ENCODE data around the gene MAVS.

DNA sequence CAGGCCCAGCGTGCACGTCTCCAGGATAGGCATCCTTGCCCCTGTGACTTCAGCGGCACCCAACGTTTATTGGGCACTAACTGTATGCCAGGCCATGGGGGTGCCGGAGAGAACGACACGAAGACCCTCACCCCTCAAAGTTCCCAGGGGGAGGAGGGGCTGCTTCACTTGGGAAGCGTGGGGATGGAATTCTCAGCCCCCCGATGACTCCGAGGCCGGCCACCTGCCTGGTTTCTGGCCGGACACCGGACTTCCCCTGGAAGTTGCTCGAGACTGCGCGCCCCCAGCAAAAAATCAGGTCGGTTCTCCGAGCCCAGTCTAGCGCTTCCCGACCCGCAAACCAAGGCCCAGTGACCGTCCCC lies 275 bp upstream of the MAVS start:
- no peak for TF ChIP-seq EZH2 (IDR thresholded peaks at IDR 0.05; ENCODE audit: borderline replicate concordance)
- TF ChIP-seq, protein P1, sequence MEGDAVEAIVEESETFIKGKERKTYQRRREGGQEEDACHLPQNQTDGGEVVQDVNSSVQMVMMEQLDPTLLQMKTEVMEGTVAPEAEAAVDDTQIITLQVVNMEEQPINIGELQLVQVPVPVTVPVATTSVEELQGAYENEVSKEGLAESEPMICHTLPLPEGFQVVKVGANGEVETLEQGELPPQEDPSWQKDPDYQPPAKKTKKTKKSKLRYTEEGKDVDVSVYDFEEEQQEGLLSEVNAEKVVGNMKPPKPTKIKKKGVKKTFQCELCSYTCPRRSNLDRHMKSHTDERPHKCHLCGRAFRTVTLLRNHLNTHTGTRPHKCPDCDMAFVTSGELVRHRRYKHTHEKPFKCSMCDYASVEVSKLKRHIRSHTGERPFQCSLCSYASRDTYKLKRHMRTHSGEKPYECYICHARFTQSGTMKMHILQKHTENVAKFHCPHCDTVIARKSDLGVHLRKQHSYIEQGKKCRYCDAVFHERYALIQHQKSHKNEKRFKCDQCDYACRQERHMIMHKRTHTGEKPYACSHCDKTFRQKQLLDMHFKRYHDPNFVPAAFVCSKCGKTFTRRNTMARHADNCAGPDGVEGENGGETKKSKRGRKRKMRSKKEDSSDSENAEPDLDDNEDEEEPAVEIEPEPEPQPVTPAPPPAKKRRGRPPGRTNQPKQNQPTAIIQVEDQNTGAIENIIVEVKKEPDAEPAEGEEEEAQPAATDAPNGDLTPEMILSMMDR (IDR thresholded peaks at IDR 0.05; ENCODE audit: poor library complexity): no peak

All from hepatocyte (in vitro differentiated cells).